HepG2 (cell line): Measurements from ENCODE around the gene SACS. TPM values are rescaled to one million over a fixed set of nuclear protein-coding genes. Genes with fewer than 3 reads are reported as not detected.
A peak's percentile ranks its signal among the peaks of the same experiment; 100 is the strongest.

Experiments
- MYC ChIP-seq: sonication (generic); formaldehyde crosslinking; IDR thresholded peaks from 2 replicates; pipeline ENCODE4 v1.9.0; 2021; ENCODE audit warnings: missing genetic modification reagents, borderline replicate concordance
- NRL ChIP-seq: sonication (generic); formaldehyde crosslinking; IDR thresholded peaks from 2 replicates; pipeline ENCODE4 v1.5.0; 2020; ENCODE audit warnings: missing genetic modification reagents, mild to moderate bottlenecking, moderate library complexity, borderline replicate concordance
- RBFOX2 ChIP-seq: fragments of 200-400 bp; formaldehyde crosslinking; IDR thresholded peaks from 2 replicates; pipeline ENCODE4 v1.6.1; 2017; ENCODE audit warnings: low read depth, mild to moderate bottlenecking, low read length
- ZBTB1 ChIP-seq: sonication (generic); formaldehyde crosslinking; IDR thresholded peaks from 2 replicates; pipeline ENCODE4 v1.4.0; 2020; ENCODE audit warnings: missing genetic modification reagents, borderline replicate concordance
- polyA plus RNA-seq, 8 experiments: library from polyadenylated mRNA; depleted of rRNA in 3 of 8; stranded (reverse) in 7 of 8; unstranded in 1 of 8; fragments of >200 nt; fragmentation: Illumina TruSeq in 4 of 8; extraction: Trizol in 4 of 8; gene quantifications; 2 replicates each; pipeline versions ENCODE4 v1.2.1 to v1.2.3, GENCODE V29; 2011 to 2016; ENCODE audit warnings: low read depth in 4 of 8, missing spikeins in 1 of 8, mixed read lengths in 1 of 8; ENCODE audit not compliant: insufficient read depth in 1 of 8
- total RNA-seq, 5 experiments: library from RNA; depleted of rRNA; stranded (reverse); fragments of >200 nt; fragmentation: Illumina TruSeq; extraction: Trizol; gene quantifications; 2 replicates each; pipeline ENCODE4 v1.2.3, GENCODE V29; 2016; ENCODE audit warnings: low read depth in 1 of 5
- TF ChIP-seq, protein P1 (sequence below): sonication (generic); formaldehyde crosslinking; IDR thresholded peaks from one replicate; pipeline ENCODE4 v1.5.1; 2020; ENCODE audit warnings: mild to moderate bottlenecking, missing genetic modification reagents; ENCODE audit errors: not compliant biosample characterization

Gene SACS
- total and polyA plus RNA-seq, 2 of the 13 experiments (the other 11 are each of a cell fraction or from before 2014, with no cell fraction given): 4.0 to 15.7 TPM

GRCh38 chr13:23466144-23467002 lies 32.9 kb upstream of the SACS start (continued):
- TF ChIP-seq, protein P1, sequence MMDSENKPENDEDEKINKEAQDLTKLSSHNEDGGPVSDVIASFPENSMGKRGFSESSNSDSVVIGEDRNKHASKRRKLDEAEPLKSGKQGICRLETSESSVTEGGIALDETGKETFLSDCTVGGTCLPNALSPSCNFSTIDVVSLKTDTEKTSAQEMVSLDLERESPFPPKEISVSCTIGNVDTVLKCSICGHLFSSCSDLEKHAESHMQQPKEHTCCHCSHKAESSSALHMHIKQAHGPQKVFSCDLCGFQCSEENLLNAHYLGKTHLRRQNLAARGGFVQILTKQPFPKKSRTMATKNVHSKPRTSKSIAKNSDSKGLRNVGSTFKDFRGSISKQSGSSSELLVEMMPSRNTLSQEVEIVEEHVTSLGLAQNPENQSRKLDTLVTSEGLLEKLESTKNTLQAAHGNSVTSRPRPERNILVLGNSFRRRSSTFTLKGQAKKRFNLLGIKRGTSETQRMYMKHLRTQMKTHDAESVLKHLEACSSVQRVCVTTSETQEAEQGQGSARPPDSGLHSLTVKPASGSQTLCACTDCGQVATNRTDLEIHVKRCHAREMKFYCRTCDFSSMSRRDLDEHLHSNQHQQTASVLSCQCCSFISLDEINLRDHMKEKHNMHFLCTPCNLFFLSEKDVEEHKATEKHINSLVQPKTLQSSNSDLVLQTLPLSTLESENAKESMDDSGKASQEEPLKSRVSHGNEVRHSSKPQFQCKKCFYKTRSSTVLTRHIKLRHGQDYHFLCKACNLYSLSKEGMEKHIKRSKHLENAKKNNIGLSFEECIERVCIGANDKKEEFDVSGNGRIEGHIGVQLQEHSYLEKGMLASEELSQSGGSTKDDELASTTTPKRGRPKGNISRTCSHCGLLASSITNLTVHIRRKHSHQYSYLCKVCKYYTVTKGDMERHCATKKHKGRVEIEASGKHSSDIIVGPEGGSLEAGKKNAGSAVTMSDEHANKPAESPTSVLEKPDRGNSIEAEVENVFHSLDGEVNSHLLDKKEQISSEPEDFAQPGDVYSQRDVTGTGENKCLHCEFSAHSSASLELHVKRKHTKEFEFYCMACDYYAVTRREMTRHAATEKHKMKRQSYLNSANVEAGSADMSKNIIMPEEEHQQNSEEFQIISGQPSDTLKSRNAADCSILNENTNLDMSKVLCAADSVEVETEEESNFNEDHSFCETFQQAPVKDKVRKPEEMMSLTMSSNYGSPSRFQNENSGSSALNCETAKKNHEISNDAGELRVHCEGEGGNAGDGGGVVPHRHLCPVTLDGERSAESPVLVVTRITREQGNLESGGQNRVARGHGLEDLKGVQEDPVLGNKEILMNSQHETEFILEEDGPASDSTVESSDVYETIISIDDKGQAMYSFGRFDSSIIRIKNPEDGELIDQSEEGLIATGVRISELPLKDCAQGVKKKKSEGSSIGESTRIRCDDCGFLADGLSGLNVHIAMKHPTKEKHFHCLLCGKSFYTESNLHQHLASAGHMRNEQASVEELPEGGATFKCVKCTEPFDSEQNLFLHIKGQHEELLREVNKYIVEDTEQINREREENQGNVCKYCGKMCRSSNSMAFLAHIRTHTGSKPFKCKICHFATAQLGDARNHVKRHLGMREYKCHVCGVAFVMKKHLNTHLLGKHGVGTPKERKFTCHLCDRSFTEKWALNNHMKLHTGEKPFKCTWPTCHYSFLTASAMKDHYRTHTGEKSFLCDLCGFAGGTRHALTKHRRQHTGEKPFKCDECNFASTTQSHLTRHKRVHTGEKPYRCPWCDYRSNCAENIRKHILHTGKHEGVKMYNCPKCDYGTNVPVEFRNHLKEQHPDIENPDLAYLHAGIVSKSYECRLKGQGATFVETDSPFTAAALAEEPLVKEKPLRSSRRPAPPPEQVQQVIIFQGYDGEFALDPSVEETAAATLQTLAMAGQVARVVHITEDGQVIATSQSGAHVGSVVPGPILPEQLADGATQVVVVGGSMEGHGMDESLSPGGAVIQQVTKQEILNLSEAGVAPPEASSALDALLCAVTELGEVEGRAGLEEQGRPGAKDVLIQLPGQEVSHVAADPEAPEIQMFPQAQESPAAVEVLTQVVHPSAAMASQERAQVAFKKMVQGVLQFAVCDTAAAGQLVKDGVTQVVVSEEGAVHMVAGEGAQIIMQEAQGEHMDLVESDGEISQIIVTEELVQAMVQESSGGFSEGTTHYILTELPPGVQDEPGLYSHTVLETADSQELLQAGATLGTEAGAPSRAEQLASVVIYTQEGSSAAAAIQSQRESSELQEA (CRISPR knock-in tag): no peak
- TF ChIP-seq MYC (CRISPR knock-in tag) (peak; percentile 41; the same call in 1 of the 2 replicates), ZBTB1 (CRISPR knock-in tag) (no peak), RBFOX2 (peak; percentile 60), NRL (CRISPR knock-in tag) (peak; percentile 69; the same call in 1 of the 2 replicates)
